ES-I3 (cell line): ENCODE results near the gene SBNO2.

Source experiments
- H3K36me3 ChIP-seq: 2 replicates; pipeline ENCODE4 v1.6.1; 2013; ENCODE audit warnings: mild to moderate bottlenecking, low read length, control low read depth, moderate library complexity; ENCODE audit not compliant: insufficient read depth
- H3K4me1 ChIP-seq: 2 replicates; pipeline ENCODE4 v1.6.1; 2013; ENCODE audit warnings: mild to moderate bottlenecking, control low read depth, low read length; ENCODE audit not compliant: insufficient read depth
- H3K9ac ChIP-seq: 2 replicates; pipeline ENCODE4 v1.6.1; 2013; ENCODE audit warnings: low read depth, mild to moderate bottlenecking, low read length, moderate library complexity
- H3K9me3 ChIP-seq: 2 replicates; pipeline ENCODE4 v1.6.1; 2013; ENCODE audit warnings: mild to moderate bottlenecking, low read length, moderate library complexity; ENCODE audit not compliant: control insufficient read depth, insufficient read depth

Gene SBNO2

DNA sequence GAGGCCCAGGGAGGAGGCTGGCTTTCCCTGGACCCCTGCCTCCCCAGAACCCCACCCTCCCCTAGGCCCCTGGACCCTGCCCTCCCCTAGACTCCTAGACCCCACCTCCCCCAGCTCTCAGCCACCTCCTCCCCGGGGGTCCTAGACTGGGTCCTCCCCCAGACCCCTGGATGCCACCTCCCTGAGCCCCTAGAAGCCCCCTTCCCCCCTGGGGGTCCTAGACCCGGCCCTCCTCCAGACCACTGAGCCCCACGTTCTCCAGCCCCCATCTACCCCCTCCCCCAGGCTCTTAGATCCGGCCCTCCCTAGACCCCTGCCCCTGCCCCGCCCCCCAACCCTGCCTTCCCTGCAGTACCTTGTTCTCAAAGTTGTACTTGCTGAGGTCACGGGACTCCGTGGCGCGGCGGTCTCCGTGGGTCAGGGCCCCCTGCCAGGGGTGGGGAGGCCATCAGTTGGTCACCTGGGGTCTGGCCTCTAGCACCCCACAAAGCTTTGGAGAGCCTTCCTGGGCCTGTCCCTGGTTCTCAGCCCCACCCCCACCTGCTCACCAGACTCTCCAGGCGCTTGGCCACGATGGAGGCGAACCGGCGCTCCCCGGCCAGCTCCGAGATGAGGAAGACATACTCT lies 62.3 kb downstream of the SBNO2 start:
- H3K36me3 ChIP-seq: no peaks in the 10 kb centered on the region
- no peaks in the 10 kb centered on the region for H3K9me3 ChIP-seq
- H3K9ac ChIP-seq: no peak overlapping the region
- peaks cover 12% of the 10 kb centered on the region; the same call in 1 of the 2 replicates for H3K4me1 ChIP-seq

DNA sequence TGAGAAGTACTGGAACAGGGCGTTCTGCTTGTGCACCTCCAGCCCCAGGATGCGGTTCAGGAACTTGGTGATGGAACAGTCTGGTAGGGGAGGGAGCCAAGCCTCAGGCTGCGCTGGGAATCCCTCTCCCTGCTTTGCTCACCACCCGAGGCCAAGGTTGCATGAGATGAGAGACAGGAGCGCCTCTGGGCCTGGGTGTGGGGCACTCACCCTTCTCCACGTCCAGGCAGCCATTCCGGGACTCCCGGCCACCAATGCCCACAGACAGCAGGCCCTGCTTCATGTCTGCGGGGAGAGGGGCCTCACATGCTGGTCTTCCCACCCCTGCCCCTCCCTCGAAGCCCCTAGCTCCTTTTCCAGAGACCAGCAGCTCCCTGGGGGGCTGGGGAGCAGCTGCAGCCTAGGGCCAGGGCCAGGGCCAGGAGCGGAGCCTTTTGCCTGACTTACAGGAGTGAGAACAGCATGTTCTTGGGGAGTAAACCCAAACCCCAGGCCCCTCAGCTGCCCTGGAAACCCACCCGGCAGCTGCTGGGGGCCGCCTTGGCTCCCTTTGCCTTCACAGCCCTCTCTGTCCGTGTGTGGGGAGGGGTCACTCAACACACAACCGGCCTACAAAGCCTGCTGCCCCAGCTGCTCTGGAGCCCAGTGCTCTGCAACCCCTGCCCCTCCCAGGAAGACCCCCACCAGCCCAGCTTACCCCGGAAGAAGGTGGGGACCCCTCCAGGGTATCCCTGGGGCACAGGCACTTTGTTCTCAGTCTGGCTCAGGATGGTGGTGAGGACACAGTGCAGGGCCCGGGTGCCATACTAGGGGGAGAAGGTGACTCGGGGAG lies 63.0 kb downstream of the SBNO2 start:
- Histone ChIP-seq H3K4me1 (peaks cover 12% of the 10 kb centered on the region; the same call in 1 of the 2 replicates), H3K9ac (no peak overlapping the region), H3K9me3 (no peaks in the 10 kb centered on the region), H3K36me3 (no peaks in the 10 kb centered on the region; the same call in 1 of the 2 replicates)

DNA sequence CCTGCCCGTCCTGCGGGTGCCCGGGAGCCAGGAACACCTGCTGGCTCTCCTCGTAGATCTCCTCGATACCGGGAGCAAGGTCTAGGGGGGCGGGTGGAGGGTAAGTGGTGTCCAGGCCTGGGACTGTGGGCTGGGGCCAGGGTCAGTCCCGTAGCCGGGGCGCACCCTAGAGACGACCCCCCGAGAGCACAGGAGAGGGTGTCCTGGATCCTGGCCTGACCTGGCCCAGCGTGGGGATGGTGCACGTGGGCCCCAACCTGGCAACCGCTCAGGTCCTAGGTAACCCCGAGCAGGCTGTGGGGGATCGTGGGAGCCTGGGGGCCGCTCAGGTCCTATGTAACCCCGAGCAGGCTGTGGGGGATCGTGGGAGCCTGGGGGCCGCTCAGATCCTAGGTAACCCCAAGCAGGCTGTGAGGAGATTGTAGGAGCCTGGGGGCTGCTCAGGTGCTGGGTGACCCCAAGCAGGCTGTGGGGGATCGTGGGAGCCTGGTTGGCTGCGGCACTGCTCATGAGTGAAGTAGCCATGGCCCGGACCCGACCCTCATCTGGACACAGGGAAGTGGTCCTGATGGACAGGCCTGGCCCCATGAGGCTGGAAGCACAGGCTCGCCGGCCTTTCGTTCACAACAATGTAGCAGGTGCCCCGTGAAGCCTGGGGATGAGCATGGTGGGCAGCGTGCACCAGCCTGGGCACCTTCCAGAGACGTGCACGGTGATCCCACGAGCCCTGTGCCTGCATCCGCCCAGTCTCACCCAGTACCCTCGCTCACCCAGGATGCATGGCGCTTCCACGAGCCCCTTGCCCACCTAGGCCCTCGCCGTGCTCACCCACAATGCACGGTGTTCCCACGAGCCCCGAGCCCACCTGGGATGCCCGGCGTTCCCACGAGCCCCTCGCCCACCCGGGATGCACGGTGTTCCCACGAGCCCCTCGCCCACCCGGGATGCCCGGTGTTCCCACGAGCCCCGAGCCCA lies 64.1 kb downstream of the SBNO2 start:
- Histone ChIP-seq H3K9me3 (no peaks in the 10 kb centered on the region), H3K36me3 (no peaks in the 10 kb centered on the region; the same call in 1 of the 2 replicates), H3K9ac (no peak overlapping the region), H3K4me1 (peaks cover 12% of the 10 kb centered on the region; the same call in 1 of the 2 replicates)

DNA sequence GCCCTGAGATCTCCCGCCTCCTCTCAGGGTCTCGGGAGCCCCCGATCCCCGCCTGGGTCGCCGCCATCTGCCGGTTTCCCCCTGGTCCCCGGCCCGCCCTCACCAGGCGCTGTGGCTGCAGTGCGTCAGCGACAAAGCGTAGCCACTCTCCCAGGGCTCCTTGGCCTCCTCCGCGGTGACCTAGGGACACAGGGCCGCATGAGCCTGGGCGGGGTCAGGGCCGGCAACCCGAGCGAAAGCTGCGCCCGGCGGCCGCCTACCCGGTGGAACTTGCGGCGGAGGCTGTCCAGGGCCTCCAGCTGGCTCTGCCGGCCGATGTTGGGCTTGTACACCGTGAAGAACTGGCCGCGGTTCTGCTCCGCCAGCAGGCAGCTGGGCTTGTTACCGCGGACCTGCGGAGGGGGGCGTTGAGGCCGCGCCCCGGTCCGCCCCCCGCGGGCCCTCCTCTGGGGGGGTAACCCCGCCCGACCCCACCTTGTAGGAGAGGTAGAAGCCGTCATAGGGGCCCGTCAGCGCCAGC lies 65.0 kb downstream of the SBNO2 start:
- Histone ChIP-seq H3K36me3 (no peaks in the 10 kb centered on the region; the same call in 1 of the 2 replicates), H3K4me1 (peaks cover 12% of the 10 kb centered on the region; the same call in 1 of the 2 replicates), H3K9me3 (no peaks in the 10 kb centered on the region), H3K9ac (no peak overlapping the region)

DNA sequence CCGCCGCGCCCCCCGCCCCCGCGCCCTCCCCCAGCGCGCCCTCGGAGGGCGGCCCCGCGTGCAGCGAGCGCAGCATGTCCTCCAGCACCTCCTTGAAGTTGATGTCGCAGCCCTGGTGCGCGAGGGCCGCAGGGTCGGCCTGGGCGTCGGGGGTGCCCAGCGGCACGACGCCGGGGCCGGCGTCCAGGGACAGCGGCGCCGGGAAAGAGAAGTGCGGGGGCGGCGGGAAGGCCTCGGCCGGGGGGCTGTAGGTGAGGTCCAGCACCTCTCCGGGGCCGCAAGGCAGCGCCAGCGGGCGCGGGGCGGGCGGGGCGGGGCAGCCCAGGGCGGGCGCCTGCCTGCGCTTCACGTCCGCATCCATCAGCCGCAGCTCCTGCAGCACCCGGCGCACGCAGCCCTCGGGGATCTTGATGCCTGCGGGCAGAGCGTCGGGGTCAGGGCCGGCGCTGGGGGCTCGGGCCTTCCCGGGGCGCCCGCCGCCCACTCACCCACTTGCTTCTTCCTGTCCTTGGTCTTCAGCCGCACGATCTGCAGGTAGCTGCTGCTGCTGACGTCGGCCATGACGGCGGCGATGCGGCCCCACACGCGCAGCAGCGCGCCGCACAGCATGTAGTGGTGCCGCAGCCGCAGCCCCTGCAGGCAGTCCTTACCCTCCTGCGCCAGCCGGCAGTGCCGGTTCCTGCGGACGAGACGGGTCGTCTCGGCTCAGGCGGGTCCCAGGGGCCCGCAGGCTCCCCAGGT lies 65.6 kb downstream of the SBNO2 start:
- H3K4me1 ChIP-seq: peaks cover 10% of the 10 kb centered on the region; the same call in 1 of the 2 replicates
- H3K36me3 ChIP-seq: no peaks in the 10 kb centered on the region; the same call in 1 of the 2 replicates
- H3K9ac ChIP-seq: no peak overlapping the region
- no peaks in the 10 kb centered on the region for H3K9me3 ChIP-seq

DNA sequence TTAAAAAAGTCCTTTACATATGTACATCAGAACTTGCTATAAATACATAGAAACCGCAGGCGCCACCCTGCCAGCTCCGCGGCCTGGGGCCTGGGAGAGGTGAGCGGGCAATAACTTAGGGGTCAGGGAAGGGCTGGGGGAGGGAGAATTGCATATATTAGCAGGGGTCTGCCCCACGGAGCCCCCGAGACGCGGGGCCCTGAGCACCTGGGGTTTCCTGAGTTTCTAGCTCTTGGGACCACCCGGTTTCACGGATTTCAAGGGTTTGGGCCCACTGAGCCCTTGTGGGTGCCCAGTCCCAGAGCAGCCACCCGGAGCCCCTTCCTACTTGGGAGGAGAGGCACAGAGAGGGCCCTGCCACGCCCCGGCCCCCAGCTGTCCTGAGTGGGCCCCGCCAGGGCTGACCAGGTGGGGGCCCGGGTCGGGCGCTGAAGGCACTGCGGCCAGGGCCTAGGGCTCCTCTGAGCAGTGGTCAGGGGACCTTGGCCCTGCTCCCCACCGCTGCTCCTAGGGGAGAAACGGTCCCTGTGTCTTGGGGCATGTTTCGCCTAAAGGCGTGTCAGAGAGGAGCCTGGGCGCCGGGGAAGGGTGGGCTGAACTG lies 66.3 kb downstream of the SBNO2 start:
- no peaks in the 10 kb centered on the region for H3K9me3 ChIP-seq
- H3K9ac ChIP-seq: no peak overlapping the region
- H3K36me3 ChIP-seq: no peaks in the 10 kb centered on the region; the same call in 1 of the 2 replicates
- H3K4me1 ChIP-seq: peaks cover 7% of the 10 kb centered on the region; the same call in 1 of the 2 replicates

DNA sequence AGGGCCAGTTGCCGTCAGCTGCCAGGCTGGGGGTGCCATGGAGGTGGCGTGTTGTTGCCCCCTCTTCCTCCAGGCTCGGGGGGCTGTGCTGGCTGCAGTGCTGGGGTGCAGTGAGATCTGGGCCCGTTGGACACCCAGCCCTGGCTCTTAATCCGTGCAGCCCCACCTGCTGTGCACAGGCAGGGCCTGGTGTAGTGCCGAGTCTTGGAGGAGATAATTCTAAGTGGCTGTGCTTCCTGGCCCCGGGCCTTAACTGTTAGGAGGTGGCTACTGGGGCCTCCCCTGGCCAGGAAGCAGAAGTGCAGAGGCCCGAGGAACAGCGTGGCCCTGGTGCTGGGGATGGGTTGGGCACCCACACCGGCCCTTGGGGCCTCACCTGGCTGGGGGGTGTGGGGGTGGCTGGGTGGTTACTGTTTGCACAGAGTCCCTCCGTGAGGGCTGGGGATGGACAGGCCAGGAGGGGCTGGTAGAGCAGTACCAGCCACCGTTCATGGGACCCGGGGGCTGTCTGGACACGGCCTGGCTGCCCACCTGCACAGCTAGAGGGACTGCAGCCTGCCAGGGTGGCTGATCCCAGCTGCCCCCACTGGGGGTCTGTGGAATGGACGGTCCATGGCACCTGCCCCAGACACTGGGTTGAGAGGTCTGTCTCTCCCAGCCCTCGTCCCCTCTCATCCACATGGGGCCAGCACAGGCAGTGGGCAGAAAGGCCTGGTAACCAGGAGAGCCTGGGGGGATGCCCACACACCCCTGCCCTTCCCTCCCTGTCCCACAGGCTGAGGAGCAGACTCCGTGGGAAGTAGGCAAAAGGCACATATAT lies 67.0 kb downstream of the SBNO2 start:
- Histone ChIP-seq H3K4me1 (peaks cover 9% of the 10 kb centered on the region; the same call in 1 of the 2 replicates), H3K9ac (no peak overlapping the region), H3K9me3 (no peaks in the 10 kb centered on the region), H3K36me3 (no peaks in the 10 kb centered on the region; the same call in 1 of the 2 replicates)

DNA sequence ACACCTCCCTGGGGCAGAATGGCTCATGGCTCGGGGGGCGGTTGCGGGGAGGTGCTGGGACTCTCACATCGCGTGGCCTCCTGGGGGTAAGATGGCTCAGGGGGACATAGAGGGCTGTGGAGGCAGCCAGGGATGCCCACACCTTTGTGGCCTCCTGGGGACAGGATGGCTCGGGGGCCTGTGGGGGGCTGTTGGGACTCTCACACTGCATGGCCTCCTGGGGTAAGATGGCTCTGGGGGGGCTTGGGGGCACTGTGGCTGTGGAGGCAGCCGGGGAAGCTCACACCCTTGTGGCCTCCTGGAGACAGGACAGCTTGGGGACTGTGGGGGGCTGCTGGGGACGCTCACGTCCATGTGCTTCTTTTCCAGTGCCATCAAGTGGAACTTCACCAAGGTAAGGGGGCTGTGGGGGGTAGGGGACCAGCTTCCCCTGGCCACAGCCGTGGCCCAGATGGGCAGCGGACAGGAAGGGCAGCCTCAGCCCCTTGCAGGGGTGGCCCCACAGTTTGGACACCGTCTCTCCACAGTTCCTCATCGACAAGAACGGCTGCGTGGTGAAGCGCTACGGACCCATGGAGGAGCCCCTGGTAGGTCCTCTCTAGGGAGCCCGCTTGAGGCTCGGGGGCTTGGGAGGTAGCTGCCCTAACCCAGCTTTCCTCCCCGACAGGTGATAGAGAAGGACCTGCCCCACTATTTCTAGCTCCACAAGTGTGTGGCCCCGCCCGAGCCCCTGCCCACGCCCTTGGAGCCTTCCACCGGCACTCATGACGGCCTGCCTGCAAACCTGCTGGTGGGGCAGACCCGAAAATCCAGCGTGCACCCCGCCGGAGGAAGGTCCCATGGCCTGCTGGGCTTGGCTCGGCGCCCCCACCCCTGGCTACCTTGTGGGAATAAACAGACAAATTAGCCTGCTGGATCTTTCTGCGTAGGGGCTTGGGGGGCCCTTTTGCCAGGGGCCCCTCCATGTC lies 67.9 kb downstream of the SBNO2 start:
- no peaks in the 10 kb centered on the region for H3K9me3 ChIP-seq
- H3K4me1 ChIP-seq: peaks cover 9% of the 10 kb centered on the region; the same call in 1 of the 2 replicates
- no peaks in the 10 kb centered on the region; the same call in 1 of the 2 replicates for H3K36me3 ChIP-seq
- no peak overlapping the region for H3K9ac ChIP-seq

DNA sequence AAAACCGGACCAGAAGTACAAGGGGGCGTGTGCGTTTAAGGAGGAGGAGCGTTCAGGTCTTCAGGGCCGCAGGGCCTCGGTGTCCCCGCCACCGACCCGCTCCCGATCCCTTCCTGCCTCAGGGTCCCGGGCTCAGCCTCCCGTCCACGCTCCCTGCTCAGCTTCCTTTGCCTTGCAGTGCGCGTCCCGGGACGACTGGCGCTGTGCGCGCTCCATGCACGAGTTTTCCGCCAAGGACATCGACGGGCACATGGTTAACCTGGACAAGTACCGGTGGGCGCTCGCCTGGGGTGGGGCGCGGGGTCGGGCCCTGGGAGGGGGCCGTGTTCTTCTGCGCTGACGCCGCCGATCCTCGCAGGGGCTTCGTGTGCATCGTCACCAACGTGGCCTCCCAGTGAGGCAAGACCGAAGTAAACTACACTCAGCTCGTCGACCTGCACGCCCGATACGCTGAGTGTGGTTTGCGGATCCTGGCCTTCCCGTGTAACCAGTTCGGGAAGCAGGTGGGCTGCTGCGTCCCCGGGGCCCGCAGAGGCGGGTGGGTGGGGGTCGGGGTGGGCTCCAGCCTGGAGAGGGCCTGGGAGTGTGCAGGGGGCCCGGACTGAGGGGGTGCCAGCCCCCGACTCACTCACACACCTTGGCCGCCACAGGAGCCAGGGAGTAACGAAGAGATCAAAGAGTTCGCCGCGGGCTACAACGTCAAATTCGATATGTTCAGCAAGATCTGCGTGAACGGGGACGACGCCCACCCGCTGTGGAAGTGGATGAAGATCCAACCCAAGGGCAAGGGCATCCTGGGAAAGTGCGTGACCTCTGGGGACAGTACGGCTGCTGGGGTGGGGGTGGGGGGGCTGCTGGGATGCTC lies 68.8 kb downstream of the SBNO2 start:
- H3K9ac ChIP-seq: peak overlapping the region; percentile 75
- no peaks in the 10 kb centered on the region for H3K9me3 ChIP-seq
- no peaks in the 10 kb centered on the region; the same call in 1 of the 2 replicates for H3K36me3 ChIP-seq
- H3K4me1 ChIP-seq: peaks cover 9% of the 10 kb centered on the region; the same call in 1 of the 2 replicates

DNA sequence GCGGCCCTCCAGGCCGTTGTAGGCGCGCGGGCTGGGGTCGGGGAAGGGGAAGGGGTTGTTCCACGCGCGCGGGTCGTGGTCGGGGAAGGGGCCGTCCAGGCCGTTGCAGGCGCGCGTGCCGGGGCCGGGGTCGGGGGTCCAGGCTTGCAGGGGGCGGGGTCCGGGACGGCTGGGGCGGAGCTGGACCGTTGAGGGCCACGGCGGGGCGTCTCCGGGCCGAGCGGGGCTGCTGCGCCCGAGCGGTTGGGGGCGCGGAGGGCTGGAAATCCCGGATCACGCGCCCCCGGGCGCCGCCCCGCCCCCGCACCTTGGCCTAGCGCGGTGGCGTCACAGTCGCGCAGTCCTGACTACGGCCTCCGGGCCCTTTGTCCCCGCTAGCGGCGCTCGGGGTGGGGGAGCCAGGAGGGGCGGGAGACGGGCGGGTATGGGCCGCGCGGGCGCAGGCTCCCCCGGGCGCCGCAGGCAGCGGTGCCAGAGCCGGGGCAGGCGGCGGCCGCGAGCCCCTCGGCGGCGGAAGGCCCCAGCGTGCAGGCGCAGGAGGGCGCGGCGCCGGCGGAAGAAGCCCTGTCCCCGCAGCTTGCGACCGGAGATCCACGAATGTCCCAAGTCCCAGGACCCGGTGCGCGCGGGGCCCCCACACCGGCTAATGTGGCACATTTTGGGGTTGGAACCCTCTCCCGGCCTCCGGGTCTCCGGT lies 69.6 kb downstream of the SBNO2 start:
- peaks cover 9% of the 10 kb centered on the region; the same call in 1 of the 2 replicates for H3K4me1 ChIP-seq
- peak overlapping the region; percentile 75 for H3K9ac ChIP-seq
- H3K9me3 ChIP-seq: no peaks in the 10 kb centered on the region
- H3K36me3 ChIP-seq: no peaks in the 10 kb centered on the region; the same call in 1 of the 2 replicates
